GM12874 (cell line): Measurements from ENCODE around the gene CBLN1.

ENCODE experiments used
- TF ChIP-seq, protein P1 (sequence below): IDR thresholded peaks from 2 replicates; pipeline ENCODE4 v1.5.1; 2011; ENCODE audit warnings: low read depth, mild to moderate bottlenecking, control low read depth, low read length, moderate library complexity; ENCODE audit not compliant: insufficient read depth

Gene CBLN1

DNA sequence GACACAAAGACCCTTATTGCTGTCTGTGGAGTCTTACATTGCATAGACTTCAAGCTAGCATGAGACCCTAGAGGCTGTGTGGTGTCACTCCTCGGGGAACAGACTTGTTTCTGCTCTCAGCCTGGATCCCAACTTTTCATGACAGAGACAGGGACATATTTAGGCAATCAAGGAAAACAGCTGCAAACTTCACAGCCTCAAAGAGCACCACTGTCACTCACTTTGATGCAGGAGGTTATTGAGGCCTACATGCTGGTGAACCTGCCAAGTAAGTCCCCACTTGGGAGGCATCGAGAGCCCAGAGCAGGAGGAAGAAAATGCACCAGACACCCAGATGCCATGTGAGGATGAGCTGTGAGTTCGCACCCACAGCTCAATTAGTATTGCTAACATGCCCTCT is 10.3 kb downstream of the CBLN1 start:
- TF ChIP-seq, protein P1, sequence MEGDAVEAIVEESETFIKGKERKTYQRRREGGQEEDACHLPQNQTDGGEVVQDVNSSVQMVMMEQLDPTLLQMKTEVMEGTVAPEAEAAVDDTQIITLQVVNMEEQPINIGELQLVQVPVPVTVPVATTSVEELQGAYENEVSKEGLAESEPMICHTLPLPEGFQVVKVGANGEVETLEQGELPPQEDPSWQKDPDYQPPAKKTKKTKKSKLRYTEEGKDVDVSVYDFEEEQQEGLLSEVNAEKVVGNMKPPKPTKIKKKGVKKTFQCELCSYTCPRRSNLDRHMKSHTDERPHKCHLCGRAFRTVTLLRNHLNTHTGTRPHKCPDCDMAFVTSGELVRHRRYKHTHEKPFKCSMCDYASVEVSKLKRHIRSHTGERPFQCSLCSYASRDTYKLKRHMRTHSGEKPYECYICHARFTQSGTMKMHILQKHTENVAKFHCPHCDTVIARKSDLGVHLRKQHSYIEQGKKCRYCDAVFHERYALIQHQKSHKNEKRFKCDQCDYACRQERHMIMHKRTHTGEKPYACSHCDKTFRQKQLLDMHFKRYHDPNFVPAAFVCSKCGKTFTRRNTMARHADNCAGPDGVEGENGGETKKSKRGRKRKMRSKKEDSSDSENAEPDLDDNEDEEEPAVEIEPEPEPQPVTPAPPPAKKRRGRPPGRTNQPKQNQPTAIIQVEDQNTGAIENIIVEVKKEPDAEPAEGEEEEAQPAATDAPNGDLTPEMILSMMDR = no peak

DNA sequence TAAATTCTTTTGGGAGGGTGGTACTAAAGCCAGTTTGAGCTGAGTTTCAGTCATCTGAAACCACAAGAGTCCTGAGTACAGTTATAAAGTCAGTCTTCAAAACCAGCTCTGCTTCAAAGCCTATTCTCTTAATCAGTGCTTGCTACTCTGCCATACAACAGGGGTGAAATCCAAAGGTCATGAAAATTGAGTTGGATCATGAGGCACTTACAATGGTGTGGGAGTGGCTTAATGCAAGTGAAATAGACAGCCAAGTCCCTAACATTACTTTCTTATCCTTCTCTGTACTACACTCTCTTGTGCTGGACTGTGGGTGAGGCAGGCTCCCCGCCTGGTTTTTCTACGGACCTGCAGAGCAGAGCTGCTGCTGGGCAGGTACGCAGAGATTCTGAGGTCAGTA is 12.4 kb downstream of the CBLN1 start:
- TF ChIP-seq, protein P1 = no peak

DNA sequence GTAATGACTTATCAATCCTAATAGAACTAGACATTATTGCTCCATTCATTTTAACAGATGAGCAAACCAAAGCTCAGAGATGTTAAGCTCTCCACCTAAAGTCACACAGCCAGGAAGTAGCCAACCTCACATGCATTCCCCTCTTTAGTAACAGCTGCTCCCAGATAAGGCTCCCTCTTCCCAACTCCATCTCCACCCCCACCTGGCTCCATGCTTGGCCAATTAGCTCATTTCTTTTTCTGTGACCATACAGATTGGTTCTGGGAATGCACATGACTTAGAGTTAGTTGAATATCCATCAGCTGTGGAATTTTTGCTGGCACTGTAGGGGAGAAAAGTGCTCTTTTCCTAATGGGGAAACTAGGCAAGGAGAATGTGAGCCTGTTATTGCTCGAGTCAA is 13.0 kb downstream of the CBLN1 start:
- TF ChIP-seq, protein P1 = no peak

DNA sequence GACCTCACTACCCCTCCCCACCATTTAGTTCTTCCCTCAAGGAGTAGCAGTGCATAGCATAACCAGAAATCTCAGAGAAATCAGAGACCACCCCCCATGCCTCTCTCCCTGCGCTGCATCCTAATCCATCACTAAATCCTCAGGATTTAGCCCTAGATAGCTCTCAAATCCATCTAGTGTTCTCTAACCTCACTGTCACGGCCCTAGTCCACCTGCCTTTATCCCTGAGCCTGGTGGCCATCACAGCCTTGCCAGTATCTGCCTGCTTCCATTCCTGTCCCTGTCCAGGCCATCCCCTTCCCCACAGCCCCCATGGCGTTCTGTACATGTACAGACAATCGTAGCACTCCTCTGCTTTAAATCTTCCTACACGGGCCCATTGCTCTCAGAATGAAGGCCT is 19.1 kb downstream of the CBLN1 start:
- TF ChIP-seq, protein P1 = no peak

DNA sequence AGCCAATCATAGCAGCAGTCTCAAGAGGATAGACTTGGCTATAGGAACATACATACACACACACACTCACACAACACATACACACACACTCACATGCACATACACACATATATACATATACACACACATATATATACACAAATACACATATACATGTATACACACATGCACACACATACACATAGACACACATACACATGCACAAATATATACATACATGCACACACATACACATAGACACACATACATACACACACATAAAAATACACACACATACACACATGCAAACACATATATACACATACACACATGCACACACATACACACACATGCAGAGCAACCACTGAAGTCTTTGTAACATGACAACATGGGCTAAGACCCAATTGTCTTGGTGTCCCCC is 19.7 kb downstream of the CBLN1 start:
- TF ChIP-seq, protein P1 = no peak

DNA sequence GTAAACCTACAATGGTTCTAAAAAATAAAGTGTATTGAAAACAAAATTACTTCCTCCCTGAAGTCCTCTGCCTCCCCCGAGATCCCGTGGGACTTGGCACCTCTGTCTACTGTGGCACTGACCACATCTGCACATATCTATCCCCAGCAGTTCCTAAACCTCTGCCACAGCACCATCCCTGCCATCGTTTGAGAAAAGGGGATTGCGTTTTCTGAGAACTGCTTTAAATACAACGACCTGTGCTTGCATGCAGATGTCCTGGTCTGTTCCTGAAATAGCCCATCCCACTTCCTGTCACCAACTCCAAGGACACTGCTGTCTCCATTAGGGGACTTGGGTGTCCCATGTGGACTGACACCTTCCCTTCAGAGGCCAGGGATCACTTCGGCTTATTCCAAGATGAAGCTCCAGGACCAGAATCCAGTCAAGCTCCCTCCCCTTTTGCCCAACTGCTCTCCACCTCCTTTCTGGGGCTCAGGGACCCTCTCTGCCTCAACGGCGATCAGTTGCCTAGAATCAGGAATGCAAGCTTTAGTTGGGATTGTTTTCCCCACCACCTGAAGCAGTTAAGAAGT is 20.6 kb downstream of the CBLN1 start:
- TF ChIP-seq, protein P1 = no peak

DNA sequence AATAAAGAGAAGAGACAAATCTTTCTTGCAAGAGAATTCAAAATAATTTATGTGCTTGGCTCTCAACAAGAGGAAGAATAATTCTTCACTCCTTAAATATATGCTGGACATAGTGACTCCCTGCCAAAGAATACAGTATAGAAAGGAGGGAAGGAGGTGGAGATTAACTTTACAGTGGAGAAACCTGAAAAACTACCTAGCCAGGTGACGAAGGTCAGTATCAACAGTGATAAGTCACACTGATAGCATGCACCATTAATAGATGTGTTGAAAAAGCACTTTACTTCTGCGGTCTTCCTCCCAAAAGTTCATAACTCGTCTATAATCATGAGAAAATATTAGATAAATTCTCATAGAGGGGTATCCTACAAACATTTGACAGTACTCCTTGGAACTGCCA is 21.4 kb downstream of the CBLN1 start:
- TF ChIP-seq, protein P1 = no peak

DNA sequence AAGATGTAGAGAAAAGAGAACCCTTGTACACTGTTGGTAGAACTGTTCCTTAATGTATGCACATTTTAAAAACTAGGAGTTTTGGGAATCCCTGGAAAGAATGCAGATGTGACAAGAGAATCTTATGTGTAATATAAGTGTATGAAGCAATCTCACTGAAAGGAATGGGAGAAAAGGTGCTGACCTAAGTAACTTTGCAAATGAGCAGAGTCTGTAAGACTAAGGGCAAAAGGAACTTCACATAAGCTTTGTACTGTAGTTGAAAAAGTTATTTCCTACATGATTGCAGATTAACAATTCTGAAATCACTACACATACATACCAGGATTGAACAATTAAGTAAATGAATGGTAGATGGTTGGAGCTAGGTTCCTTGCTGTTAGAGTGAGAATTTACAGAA is 22.3 kb downstream of the CBLN1 start:
- TF ChIP-seq, protein P1 = no peak
